Measurements from ENCODE around the gene OR2AG1. TPM values are rescaled to one million over a fixed set of nuclear protein-coding genes. Genes with fewer than 3 reads are reported as not detected.

Gene OR2AG1
- polyA plus RNA-seq, 1 of the 3 experiments (the other 2 are of a cell fraction), result not detected

DNA sequence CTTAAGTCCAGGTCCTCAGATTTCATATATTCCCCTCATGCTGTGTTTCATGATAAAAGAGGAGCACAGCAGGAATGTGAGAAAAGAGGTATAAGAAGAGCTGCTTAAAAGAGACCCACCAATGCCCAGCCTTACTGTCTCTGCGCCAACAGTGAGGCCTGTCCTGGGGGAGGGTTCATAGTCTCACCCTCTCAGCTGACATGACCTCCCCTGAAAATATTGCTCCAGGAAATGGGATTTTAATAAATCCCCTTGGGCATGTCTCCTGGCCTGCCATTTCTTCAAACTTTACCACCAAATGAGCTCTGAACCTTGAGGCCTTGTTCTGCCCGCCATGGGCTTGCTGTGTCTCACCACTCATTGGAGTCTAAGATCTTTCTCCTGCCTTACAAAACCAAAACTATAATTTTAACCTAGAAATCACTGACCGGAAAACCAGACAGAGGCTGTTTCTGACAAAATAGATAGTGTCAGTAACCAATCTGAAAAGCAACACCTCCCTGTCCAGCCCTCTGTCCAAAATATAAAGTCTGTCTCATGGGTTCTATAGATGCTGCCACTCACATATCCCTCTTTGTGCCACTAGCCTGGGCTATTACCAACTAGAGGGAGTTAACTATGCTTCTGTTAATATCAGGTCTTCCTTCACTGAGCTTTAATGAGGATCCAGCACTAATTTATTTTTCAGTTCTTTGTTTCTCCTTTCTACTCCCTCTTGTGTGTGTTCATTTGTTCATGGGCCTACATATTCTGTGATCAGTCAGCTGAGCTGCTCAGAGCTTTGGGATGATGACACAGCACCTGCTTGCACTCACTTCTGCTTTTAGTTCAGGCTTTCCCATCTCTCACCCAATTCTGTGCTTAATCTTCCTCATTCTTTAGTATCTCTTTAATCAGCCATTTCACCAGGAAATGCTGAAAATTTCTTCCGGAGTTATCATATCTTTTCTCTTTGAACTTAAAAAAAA is 10.6 kb upstream of the OR2AG1 start, which contains the start of gene OR2AG2 (continued):
- TF ChIP-seq NFIC (IDR thresholded peaks at IDR 0.05; ENCODE audit: borderline replicate concordance) (no peak), EP300 (IDR thresholded peaks at IDR 0.05; ENCODE audit: borderline replicate concordance in 1 of 2, low read depth in 1 of 2, low read length in 1 of 2) (no peak), MEF2A (IDR thresholded peaks at IDR 0.05; ENCODE audit: borderline replicate concordance, low read depth) (no peak), MXI1 (IDR thresholded peaks at IDR 0.05; ENCODE audit: low read depth, low read length) (no peak)
- TF ChIP-seq, protein P1, sequence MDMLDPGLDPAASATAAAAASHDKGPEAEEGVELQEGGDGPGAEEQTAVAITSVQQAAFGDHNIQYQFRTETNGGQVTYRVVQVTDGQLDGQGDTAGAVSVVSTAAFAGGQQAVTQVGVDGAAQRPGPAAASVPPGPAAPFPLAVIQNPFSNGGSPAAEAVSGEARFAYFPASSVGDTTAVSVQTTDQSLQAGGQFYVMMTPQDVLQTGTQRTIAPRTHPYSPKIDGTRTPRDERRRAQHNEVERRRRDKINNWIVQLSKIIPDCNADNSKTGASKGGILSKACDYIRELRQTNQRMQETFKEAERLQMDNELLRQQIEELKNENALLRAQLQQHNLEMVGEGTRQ (IDR thresholded peaks at IDR 0.05; ENCODE audit: borderline replicate concordance, low read depth, low read length), result no peak

DNA sequence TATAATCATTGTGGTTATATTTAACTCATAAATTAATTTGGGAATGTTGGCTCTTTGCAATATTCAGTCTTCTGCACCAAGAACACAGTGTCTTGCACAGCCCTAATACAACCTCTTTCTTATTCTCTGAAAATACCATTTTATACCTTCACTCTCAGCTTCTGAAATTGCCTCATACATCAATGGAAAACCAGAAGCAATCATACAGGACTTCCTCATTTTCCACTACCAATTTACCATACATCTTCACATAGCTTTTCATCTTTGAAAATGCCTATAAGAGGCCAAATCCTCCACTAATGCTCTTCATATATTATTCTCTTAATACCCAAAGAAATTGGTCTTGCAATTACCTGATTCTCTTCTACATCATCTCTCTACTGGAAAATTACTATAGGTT is 4.3 kb upstream of the OR2AG1 start:
- no peaks in the 10 kb centered on the region for H3F3A ChIP-seq (replicated peaks; ENCODE audit: insufficient read depth)
- H3K9me2 ChIP-seq, result no peaks in the 10 kb centered on the region
- H3K36me3 ChIP-seq (replicated peaks in 1 of 2; ENCODE audit: control insufficient read depth in 1 of 2, insufficient read depth in 2 of 2, low read length in 1 of 2), result no peaks in the 10 kb centered on the region
- no peaks in the 10 kb centered on the region for H3K4me1 ChIP-seq (ENCODE audit: control insufficient read depth in 1 of 2, insufficient read depth in 2 of 2, low read depth in 1 of 2, low read length in 1 of 2)
- no peaks in the 10 kb centered on the region for H3K79me2 ChIP-seq (ENCODE audit: insufficient read depth)
- ChIA-PET CTCF (interaction anchor here (0.6 to 1.0 kb wide), 2 partner anchors 21 to 76 kb away, joined by 3 to 4 read pairs; no protein-coding TSS in a partner anchor), POLR2A (no interaction called here)
- TF ChIP-seq TCF12 (IDR thresholded peaks at IDR 0.05) (no peak), MEF2A (IDR thresholded peaks at IDR 0.05; ENCODE audit: borderline replicate concordance, low read depth) (no peak), TEAD4 (IDR thresholded peaks at IDR 0.05; ENCODE audit: borderline replicate concordance, insufficient read depth) (no peak), GABPA (IDR thresholded peaks at IDR 0.05; ENCODE audit: low read depth) (no peak), FOXM1 (IDR thresholded peaks at IDR 0.05; ENCODE audit: low read depth) (no peak), RFX5 (IDR thresholded peaks at IDR 0.05; ENCODE audit: low read length) (no peak), MXI1 (IDR thresholded peaks at IDR 0.05; ENCODE audit: low read depth, low read length) (no peak), EZH2phosphoT487 (IDR thresholded peaks at IDR 0.05; ENCODE audit: borderline replicate concordance, low read depth) (no peak)
- TF ChIP-seq, protein P2, sequence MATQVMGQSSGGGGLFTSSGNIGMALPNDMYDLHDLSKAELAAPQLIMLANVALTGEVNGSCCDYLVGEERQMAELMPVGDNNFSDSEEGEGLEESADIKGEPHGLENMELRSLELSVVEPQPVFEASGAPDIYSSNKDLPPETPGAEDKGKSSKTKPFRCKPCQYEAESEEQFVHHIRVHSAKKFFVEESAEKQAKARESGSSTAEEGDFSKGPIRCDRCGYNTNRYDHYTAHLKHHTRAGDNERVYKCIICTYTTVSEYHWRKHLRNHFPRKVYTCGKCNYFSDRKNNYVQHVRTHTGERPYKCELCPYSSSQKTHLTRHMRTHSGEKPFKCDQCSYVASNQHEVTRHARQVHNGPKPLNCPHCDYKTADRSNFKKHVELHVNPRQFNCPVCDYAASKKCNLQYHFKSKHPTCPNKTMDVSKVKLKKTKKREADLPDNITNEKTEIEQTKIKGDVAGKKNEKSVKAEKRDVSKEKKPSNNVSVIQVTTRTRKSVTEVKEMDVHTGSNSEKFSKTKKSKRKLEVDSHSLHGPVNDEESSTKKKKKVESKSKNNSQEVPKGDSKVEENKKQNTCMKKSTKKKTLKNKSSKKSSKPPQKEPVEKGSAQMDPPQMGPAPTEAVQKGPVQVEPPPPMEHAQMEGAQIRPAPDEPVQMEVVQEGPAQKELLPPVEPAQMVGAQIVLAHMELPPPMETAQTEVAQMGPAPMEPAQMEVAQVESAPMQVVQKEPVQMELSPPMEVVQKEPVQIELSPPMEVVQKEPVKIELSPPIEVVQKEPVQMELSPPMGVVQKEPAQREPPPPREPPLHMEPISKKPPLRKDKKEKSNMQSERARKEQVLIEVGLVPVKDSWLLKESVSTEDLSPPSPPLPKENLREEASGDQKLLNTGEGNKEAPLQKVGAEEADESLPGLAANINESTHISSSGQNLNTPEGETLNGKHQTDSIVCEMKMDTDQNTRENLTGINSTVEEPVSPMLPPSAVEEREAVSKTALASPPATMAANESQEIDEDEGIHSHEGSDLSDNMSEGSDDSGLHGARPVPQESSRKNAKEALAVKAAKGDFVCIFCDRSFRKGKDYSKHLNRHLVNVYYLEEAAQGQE (IDR thresholded peaks at IDR 0.05; ENCODE audit: low read depth, low read length), result no peak
- TF ChIP-seq, protein P1 (IDR thresholded peaks at IDR 0.05; ENCODE audit: borderline replicate concordance, low read depth, low read length), result no peak
- no peaks in the 10 kb centered on the region for H4K20me1 ChIP-seq (ENCODE audit: insufficient read depth)
- H3K9me3 ChIP-seq, result no peaks in the 10 kb centered on the region
- no peak overlapping the region for H3K4me2 ChIP-seq
- no peak overlapping the region for H3K27ac ChIP-seq (ENCODE audit: low read depth in 2 of 2, low read length in 1 of 2)
- no peak overlapping the region for H2AFZ ChIP-seq (ENCODE audit: low read depth)
- no peak overlapping the region for H3K9ac ChIP-seq
- H3K4me3 ChIP-seq (ENCODE audit: low read depth in 2 of 2, low read length in 1 of 2), result no peak overlapping the region
- no peak for DNase-seq
- no peaks in the 10 kb centered on the region for H3K27me3 ChIP-seq (ENCODE audit: insufficient read depth)
